IPS-NIHi11 (cell line): ENCODE measurements around the gene PDIA5.
"Not testable (repeated sequence)": the region's sequence is repeated elsewhere in the genome, so short reads cannot be mapped to it uniquely, and the experiment has no call there.

Experiments used
- DNase-seq: peaks from one replicate; pipeline ENCODE4 v3.0.0; 2012; ENCODE audit warnings: mixed read lengths, low spot score

PDIA5 gene

GRCh38 chr3:123093696-123094095 is 26.9 kb downstream of the PDIA5 start:
- no peak for DNase-seq

GRCh38 chr3:123094516-123095313 is 27.9 kb downstream of the PDIA5 start:
- DNase-seq = no peak

DNA sequence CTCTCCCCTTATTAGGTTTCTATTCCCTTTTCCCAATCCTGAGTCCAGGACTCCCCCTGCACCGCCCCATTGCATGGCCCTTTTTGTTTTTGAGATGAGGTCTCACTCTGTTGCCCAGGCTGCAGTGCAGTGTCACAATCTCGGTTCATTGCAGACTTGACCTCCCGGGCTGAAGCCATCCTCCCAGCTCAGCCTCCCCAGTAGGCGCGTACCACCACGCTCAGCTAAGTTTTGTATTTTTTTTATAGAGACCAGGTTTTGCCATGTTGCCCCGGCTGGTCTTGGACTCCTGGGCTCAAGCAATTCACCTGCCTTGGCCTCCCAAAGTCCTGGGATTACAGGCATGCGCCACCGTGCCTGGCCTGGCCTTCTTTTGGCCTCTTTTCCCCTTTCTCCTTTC is 29.3 kb downstream of the PDIA5 start:
- no peak for DNase-seq

DNA sequence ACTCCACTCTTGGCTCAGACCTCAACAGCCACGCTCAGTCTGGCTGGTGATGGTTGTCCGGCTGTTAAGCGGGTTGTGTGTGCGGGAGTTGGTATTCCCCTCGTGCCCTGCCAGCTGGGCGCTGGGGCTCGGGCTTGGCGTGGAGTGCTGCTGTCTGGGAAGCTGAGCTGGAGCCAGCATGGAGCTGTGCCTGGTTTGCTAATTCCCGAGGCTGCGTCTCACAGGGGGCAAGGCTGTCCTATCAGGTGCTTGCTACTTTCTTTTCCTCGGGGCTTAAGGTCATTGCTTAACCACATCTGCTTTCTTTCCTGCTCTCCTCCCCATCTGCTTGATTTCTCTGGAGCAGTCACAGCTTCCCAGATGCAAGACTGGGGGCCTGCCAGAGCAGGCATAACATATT is 29.9 kb downstream of the PDIA5 start:
- no peak for DNase-seq

DNA sequence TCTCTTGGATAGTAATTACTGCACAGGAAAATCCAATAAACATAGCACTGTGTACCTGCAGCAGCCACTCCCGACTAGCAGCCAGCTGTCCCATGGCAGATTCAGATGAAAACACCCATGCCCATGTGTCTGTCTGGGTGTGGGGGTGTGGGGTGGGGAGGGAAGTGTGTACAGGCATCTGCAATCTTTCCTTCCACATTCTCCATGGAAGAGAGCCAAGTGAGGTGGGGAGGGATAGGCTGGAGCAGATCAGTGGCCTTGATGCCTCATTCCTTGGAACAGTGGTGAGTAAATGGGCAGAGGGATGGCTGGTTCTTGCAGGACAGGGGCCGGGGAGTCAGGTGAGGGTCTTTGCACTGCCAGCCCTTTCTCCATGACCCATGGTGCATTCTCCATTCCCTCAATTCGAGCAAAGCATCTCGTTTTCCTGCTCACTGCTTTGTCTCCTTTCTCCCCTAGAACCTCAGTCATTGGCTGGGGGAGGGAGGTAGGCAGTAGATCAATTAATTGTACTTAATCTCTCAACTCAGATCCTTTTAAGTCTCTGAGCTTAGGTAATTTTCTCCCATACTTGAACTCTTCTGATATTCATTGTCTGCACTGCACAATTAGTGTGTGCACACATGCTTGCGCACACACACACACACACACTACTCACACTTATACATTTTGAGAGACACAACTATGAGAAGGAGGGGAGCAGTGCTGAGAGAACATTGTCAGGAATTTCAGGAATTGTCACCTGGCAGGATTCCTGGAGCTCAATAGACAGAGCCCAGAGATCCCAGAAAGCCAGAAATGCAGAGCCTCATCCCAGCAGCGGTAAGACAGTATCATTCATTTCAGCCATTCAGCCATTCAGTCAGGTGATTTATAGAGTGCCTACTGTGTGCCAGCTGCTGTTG is 31.9 kb downstream of the PDIA5 start:
- peak; percentile 50 for DNase-seq

GRCh38 chr3:123099331-123100192 is 32.7 kb downstream of the PDIA5 start:
- DNase-seq = no peak

GRCh38 chr3:123100193-123100776 is 33.5 kb downstream of the PDIA5 start:
- no peak for DNase-seq

DNA sequence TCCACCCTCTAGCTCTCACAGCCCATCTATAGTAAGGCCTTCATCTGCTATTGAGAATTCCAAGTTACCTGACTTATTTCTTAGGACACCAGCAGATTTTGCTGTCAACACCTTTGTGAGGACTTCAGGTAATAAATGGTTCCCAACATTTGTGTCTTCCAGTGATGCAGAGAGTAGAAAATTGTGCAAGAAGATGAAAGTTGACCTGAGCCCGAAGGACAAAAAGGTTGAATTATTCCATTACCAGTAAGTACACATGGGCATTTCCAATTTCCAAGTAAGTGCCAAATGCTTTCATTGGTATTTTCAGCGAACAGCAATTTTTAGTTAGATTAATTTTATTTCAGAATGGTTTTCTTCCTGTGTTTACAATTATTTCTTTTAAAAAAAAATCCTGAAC is 35.4 kb downstream of the PDIA5 start:
- DNase-seq = no peak

GRCh38 chr3:123102826-123103225 is 36.0 kb downstream of the PDIA5 start:
- no peak for DNase-seq

- no peak for DNase-seq
Observed at GRCh38 chr3:123104550-123104949, 37.7 kb downstream of the PDIA5 start.

GRCh38 chr3:123105201-123106189 is 38.7 kb downstream of the PDIA5 start:
- DNase-seq = no peak

DNA sequence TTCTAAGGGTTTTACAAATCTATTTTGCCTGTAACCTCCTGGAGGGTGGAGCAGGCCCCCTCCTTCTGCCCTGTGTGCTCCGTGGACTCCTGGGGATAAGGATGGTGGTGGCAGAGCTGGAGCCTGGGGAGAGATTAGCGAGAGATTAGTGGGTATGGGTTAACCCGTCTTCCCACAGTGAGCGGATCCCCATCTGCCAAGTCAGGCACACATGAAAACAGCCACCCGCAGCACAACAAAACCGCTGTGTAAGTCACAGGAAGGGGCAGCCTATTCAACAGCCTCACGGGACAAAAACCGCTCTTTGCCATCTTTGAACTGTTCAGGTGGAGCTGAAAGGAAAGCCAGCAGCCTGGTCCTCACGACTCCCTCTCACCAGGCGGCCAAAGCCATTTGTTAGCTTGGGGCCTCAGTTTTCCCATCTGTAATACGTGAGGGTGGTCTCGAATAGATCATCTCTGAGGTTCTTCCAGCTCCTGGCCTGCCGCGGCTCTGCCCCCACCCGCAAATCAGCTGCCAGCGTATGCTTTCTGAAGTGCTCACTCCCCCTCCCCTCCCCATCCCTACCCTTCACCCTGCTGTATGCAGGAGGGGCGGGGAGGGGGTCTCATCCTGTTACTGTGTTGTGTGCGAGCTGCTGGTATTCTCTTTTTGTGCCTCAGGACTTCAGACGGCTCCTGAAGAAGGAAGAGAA is 43.6 kb downstream of the PDIA5 start:
- DNase-seq = no peak

GRCh38 chr3:123110976-123111615 is 44.3 kb downstream of the PDIA5 start:
- no peak for DNase-seq

DNA sequence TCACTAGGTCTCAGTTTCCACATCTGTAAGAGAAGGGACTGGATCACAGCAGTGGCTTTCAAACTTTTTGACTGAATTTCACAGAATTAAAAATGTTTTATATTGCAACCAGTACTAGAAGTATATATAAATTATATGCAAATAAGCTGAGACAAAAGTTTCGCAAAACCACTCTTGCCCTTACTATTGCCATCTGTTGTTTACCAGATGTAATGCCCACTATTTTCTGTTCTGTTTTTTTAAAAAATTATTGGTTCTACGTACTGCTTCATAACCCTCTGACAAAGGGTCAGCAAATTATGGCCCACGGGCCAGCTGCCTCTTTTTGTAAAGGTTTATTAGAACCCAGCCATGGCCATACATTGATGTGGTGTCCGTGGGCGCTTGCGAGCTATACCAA is 44.8 kb downstream of the PDIA5 start:
- DNase-seq = no peak

DNA sequence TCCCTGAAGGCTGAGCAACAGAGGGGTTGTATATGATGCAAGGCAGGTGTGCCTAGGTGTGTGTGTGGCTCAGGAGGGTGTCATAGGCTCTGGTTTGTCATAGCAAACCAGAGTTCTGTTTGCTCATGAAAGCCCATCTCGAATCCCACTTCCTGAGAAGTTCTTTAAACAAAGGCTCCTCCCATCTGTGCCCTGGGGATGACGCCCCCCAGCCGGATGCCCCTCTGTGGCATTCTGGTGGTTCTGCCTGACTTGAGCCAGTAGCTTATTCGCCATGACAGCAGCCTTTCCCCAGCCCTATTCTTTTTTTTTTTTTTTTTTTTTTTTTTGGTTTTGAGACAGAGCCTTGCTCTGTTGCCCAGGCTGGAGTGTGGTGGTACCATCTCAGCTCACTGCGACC is 45.4 kb downstream of the PDIA5 start:
- DNase-seq = no peak

DNA sequence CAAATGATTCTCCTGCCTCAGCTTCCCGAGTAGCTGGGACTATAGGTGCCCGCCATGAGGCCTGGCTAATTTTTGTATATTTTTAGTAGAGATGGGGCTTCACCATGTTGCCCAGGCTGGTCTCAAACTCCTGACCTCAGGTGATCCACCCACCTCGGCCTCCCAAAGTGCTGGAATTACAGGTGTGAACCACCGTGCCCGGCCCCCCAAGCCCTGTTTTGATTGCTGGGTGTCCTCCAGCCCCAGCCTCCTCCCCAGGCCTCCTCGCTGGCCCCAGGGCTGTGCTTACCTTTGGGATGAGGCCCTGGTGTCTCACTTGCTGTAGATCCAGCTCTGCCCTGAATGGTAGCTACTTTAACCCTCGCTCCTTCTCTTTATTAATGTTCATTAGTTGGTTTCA is 45.8 kb downstream of the PDIA5 start:
- not testable (repeated sequence) for DNase-seq

- no peak for DNase-seq
Observed at GRCh38 chr3:123113889-123114450, 47.1 kb downstream of the PDIA5 start.

DNA sequence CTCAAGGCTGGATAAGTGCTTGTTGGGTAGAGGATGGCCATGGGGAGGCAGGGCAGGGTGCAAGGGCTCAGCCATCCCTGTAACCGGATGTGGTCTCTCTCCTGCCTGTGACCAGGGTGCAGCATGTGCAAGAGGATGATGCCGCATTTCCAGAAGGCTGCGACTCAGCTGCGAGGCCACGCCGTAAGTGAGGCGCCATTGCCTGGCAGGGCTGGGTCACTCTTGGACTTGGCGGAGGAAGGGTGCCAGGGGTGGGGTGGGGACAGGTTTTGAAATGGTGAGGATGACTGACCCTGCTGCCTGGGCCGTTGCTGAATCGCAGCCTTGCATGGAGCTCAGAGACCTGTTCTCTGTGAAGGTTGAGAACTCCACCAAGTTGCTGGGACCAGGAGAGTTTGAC is 49.3 kb downstream of the PDIA5 start:
- DNase-seq = no peak

GRCh38 chr3:123119388-123119787 is 52.6 kb downstream of the PDIA5 start:
- DNase-seq = no peak
